NCI-H345 treated with DMSO at 0.1 percent for 48 hours (cell line): Measurements from ENCODE around the gene CFAP68.
"Not testable (repeated sequence)": the region's sequence is repeated elsewhere in the genome, so short reads cannot be mapped to it uniquely, and the experiment has no call there.

Experiments used
- DNase-seq: peaks from one replicate; lab custom pipeline; 2025; ENCODE audit not compliant: unreplicated experiment; lab: John Stamatoyannopoulos, UW

Gene CFAP68

GRCh38 chr11:111917312-111917711 lies 38.0 kb downstream of the CFAP68 start:
- DNase-seq, result no peak

- DNase-seq, result no peak
Measured at GRCh38 chr11:111917788-111918187, 38.4 kb downstream of the CFAP68 start.

- peak; percentile 86 for DNase-seq
Measured at GRCh38 chr11:111918390-111919256, 39.3 kb downstream of the CFAP68 start, which contains the start of gene C11orf52. Gene C11orf52 (plus strand): TSS chr11:111918913. CDS start chr11:111918973, 60 bp downstream.

GRCh38 chr11:111920908-111921307 lies 41.6 kb downstream of the CFAP68 start:
- no peak for DNase-seq

GRCh38 chr11:111921541-111922230 lies 42.3 kb downstream of the CFAP68 start:
- DNase-seq, result no peak

GRCh38 chr11:111922803-111923202 lies 43.5 kb downstream of the CFAP68 start:
- no peak for DNase-seq

GRCh38 chr11:111923351-111923788 lies 44.0 kb downstream of the CFAP68 start:
- no peak for DNase-seq

GRCh38 chr11:111923951-111924350 lies 44.6 kb downstream of the CFAP68 start:
- DNase-seq, result no peak

GRCh38 chr11:111925953-111926352 lies 46.6 kb downstream of the CFAP68 start:
- DNase-seq, result no peak

GRCh38 chr11:111926505-111927391 lies 47.4 kb downstream of the CFAP68 start:
- DNase-seq, result peak; percentile 97

GRCh38 chr11:111930472-111930871 lies 51.1 kb downstream of the CFAP68 start:
- no peak for DNase-seq

- no peak for DNase-seq
Measured at GRCh38 chr11:111932611-111932950, 53.2 kb downstream of the CFAP68 start.

- DNase-seq, result not testable (repeated sequence)
Measured at GRCh38 chr11:111933176-111933575, 53.8 kb downstream of the CFAP68 start.

GRCh38 chr11:111933872-111934271 lies 54.5 kb downstream of the CFAP68 start:
- DNase-seq, result no peak

GRCh38 chr11:111934306-111934705 lies 55.0 kb downstream of the CFAP68 start:
- no peak for DNase-seq
